GM21576 (cell line): Measurements from ENCODE around the gene TM2D3.
"Not testable (repeated sequence)": the region's sequence is repeated elsewhere in the genome, so short reads cannot be mapped to it uniquely, and the experiment has no call there.

Experiments used
- ATAC-seq: cut with Tn5 transposase; IDR thresholded peaks from one replicate; pipeline ENCODE4 v1.9.1; 2021; ENCODE audit warnings: mild to moderate bottlenecking, moderate library complexity; ENCODE audit not compliant: unreplicated experiment

TM2D3 gene

GRCh38 chr15:101657968-101658784, 6.0 kb upstream of the TM2D3 start:
- ATAC-seq, result no peak

DNA sequence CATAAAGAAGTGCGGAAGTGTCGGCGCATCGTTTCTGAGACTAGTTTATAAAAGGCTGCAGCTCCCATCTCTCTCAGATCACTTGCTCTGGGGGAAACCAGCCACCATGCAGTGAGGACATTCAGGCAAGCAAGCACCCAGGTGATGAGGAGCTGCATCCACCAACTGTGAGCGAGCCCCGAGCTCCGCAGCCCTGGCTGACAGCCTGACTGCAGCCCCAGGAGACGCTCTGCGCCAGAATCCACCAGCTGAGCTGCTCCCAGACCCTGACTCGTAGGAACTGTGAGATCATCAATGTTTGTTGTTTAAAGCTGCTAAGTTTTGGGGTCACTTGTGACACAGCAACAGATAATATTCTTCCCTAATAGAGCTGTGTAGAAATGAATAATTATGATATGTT, 5.0 kb upstream of the TM2D3 start:
- ATAC-seq, result no peak

GRCh38 chr15:101654624-101655337, 2.6 kb upstream of the TM2D3 start:
- not testable (repeated sequence) for ATAC-seq

DNA sequence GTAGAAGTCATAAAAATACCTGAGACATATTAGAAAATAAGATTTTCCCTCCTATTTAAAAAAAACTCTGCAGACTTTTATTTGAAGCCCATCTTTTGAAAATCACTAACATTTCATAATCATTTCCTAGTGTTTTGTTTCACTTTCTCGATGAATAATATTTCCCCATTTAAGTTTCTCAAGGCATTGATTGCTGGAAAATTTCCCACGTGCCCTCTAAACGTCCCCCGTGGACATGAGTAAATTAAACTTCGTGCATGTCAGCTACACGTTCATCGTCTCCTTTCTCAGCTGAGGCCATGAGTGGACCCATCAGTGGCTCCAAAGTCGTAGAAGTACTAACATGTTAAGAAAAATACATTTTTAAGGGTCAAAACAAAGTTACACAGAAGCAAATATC, 2.0 kb upstream of the TM2D3 start:
- ATAC-seq, result no peak

GRCh38 chr15:101652786-101653430, 727 bp upstream of the TM2D3 start:
- no peak for ATAC-seq

DNA sequence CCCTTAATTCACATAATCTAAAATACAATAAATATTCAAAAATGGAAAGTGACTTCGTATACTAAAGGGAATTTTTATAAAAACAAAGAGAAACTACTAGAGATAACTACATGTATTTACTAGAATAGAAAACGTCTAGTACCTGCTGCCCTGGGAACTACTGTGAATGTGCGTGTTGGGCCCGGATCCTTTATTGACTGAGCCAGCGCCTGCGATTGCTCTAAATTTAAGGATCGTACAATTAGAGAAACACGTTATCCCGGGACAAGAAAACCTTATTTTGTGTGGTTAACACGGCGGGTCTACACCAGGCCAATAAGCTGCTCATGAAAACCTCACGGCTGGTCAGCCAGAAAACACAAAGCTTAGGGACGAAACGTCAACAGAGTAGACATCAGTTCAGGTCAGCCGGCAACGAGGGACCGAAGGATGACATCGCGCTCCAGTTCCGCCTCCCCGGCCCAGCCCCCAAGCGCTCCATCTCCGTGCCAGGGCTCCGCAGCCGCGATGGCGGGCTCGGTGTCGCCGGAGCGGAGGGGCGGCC, 555 bp downstream of the TM2D3 start:
- ATAC-seq, result peak; percentile 45

DNA sequence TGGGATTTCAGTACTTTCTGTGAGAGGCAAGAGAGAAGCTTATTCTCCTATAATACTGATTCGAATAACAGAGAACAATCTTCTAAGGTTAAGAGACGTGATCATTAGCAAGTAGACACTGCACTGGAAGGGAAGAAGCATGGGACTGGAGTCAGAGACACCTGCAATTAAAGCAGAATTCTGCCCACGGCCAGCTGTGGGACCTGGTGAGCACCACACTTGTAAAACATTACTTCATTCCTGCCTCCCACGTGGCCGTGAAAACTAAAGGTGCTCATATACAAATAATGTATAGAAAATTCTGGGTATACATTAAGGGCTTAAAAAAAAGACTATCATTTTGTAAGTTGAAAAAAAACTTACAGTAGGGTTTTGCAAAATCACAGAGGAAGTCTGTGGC, 2.0 kb downstream of the TM2D3 start:
- ATAC-seq, result no peak

GRCh38 chr15:101648356-101648755, 3.8 kb downstream of the TM2D3 start:
- no peak for ATAC-seq

DNA sequence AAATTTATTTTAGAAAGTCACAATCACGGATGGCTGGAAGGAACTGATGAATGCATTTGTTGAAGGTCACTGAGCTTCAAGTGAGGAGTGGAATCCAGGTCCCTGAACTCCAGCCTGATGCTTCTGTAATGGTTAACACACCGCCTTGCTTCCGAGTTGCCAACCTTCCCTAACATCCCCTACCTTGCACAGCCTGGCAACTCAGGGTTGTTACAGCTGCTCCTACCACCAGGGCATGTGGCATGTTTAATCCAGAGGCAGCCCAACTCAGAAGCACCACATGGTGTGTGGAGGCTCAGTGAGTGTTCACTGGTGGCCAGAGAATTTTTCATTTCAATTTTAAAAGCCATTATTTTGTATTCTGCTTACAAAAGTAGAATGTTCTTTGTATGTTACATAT, 4.9 kb downstream of the TM2D3 start:
- ATAC-seq, result no peak

DNA sequence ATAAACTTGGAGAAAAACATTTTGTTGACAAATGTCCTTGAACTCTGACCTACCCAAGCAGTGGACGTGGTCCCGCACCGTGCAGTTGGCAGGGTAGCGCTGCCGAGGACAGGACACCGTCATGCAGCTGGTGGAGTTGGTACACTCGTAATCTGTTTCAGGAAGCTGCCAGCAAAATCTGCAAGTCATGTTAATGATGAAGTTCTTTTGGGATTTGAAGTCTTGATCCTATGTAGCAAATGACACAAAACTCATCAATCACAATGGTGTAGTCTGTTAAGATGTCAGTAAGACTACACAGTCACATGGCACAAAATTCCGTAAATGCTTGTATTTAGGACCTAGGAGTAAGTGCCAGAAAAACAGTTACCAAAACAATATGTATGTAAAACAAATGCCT, 5.5 kb downstream of the TM2D3 start:
- ATAC-seq, result no peak

DNA sequence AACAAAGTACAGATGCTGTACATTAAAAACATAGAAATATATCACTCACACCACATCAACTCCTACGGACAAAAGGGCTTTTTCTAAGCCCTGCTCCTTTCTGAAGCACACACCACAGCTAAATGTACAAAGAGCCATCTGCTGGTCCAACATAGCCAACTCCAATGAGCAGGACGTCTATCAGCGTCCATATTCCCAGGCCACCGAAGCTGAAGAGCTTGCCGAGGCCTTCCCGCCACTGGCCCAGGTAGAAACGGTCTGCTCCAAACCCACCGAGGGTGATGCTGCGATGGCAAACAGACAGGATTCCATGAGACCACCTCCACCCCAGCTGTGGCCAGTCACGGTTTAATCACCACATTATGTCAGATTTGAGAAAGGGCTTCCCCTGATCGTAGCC, 9.8 kb downstream of the TM2D3 start:
- no peak for ATAC-seq

GRCh38 chr15:101641894-101642293, 10.3 kb downstream of the TM2D3 start:
- no peak for ATAC-seq

DNA sequence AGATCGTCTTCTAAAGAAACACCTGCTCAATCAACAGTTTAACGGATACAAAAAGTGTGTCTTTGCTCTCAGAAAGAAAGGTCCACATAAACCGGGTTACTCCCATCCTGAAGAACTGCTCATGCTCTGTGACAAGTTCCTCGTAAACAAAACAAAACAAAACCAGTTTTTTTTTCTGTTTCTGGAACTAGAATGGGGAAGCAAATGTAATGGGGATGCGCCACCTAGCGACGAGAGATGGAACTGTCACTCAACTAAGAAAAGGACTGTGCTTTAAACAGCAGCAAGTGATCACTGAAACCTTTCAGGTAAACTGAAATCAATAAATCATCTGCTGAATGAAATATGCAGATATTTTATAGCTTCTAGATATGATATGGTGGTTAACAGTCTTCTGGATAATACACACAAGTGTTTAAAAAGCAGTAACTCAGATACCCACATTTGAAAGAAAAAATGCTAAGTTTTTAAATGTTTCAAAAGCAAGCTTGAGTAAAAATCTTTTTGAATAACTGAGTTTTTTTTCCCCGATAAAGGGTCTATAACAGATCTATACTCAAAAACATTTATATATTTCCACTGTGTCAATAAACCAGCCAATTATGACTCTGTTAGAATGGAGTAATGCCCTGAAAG, 10.9 kb downstream of the TM2D3 start:
- ATAC-seq, result peak; percentile 67

DNA sequence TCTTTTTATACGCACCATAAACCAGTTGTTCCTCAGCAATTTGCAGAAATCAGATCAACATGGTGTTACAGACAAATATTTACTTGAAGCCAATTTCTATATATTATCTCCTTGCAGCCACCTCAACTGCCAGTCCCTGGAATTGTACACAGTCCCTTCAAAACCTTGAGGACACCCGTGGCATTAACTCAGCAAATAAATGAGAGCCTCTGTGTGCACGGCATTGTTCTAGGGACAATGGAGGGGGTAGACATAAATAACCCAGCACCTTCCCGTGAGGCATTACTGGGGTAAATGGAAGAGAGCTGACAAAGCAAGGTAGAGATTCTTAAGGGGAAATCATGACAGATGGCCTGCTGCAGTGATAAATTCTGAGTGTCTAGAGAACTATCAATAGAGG, 12.5 kb downstream of the TM2D3 start:
- no peak for ATAC-seq

- ATAC-seq, result no peak
Observed at GRCh38 chr15:101637919-101638318, 14.3 kb downstream of the TM2D3 start.

DNA sequence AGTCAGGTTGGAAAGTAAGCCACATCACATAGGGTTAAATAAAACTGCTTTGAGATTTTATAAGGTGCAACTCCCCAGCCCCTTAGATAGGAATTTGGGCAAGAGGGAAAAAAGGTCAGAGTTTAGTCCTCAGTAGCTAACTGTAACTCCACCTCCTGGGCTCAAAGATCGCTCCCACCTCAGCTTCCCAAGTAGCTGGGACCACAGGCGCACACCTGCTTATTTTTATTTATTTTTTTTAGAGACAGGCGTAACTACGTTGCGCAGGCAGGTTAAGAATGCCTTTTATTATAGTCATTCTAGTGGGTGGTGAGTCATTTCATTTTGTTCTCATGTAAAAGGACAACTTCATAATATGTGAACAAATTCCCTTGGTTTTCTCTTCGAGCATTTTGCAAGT, 14.7 kb downstream of the TM2D3 start:
- ATAC-seq, result no peak

DNA sequence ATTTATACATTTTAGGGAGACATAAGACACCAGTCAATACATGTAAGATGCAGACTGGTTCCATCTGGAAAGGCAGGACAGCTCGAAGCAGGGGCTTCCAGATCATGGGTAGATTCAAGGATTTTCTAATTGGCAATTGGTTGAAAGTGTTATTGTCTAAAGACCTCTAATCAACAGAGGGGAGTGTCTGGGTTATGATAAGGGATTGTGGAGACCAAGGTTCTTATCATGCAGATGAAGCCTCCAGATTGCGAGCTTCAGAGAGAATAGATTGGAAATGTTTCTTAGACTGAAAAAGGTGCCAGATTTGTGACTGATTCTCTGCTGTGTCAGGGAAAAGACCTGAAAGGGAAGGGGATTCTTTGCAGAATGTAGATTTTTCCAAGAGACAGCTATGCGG, 15.1 kb downstream of the TM2D3 start:
- ATAC-seq, result no peak

GRCh38 chr15:101635944-101636727, 16.0 kb downstream of the TM2D3 start:
- ATAC-seq, result no peak

DNA sequence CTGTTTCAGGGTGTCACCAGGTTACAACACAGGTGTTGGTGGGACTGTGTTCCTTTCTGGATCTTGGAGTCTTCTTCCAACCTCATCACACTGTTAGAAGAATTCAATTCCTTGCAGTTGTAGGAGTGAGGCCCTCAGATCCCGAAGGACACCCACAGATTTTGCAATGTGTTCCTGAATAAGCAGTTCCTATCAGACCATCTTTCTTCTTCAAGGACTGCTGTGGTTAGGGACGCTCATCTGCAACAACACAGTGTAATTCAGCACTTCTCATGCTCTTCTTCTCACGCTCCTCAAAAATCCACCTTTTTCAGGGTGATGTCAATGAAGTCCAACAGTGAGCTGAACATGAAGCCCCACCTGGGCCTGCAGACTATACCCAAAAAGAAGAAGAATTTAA, 18.8 kb downstream of the TM2D3 start:
- ATAC-seq, result no peak

DNA sequence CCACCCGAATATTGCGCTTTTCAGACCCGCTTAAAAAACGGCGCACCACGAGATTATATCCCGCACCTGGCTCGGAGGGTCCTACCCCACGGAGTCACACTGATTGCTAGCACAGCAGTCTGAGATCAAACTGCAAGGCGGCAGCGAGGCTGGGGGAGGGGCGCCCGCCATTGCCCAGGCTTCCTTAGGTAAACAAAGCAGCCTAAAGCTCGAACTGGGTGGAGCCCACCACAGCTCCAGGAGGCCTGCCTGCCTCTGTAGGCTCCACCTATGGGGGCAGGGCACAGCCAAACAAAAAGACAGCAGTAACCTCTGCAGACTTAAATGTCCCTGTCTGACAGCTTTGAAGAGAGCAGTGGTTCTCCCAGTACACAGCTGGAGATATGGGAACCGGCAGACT, 25.5 kb downstream of the TM2D3 start:
- ATAC-seq, result not testable (repeated sequence)
